Right lobe of liver (tissue), 4 donors: ENCODE measurements around the gene TPRG1L.

ENCODE experiments used
- CTCF ChIP-seq, 4 donors: fragments of 200-600 bp in 3 of 4; fragments of 450-650 bp in 1 of 4; IDR thresholded peaks; one replicate each; pipeline versions ENCODE4 v1.5.1 to v1.8.0; 2016 to 2022; ENCODE audit warnings: antibody characterized with exemption in 4 of 4, mild to moderate bottlenecking in 2 of 4
- POLR2A ChIP-seq: fragments of 450-650 bp; IDR thresholded peaks from one replicate; pipeline ENCODE4 v1.6.1; 2017; ENCODE audit warnings: antibody characterized with exemption, mild to moderate bottlenecking
- donor health status: DM: no; HTN: no; CAD: no.
- donor health status: DM: no; HTN: no; CAD: no.
- donor health status: DM: no; HTN: yes; CAD: no.

- TF ChIP-seq CTCF (IDR thresholded peaks at IDR 0.05): no peak
- no peak for TF ChIP-seq POLR2A
Observed at GRCh38 chr1:3636080-3636479, 11.3 kb downstream of the TPRG1L start.
